ACHN (cell line): ENCODE results near the gene PIK3C2G.

Source experiments
- DNase-seq: peaks from one replicate; pipeline ENCODE4 v3.0.0-alpha.2; 2015
- in situ Hi-C: cut with HindIII; loops from 2 replicates; pipeline ENCODE4 v1.10.0; 2017; ENCODE audit warnings: low sequenced_read_pairs, low pct_ligation_motif_present, low pct_unique_long_range_greater_than_20kb

PIK3C2G gene

GRCh38 chr12:18264581-18265075 lies 3.3 kb downstream of the PIK3C2G start:
- DNase-seq: no peak
- in situ Hi-C loops: no loop called here

GRCh38 chr12:18267427-18268099 lies 6.2 kb downstream of the PIK3C2G start:
- DNase-seq: no peak
- in situ Hi-C loops: no loop called here

GRCh38 chr12:18270958-18271460 lies 9.7 kb downstream of the PIK3C2G start:
- no peak for DNase-seq
- in situ Hi-C loops: no loop called here

GRCh38 chr12:18275981-18276380 lies 14.7 kb downstream of the PIK3C2G start:
- DNase-seq: peak; percentile 18
- in situ Hi-C loops: no loop called here

GRCh38 chr12:18277196-18277595 lies 15.9 kb downstream of the PIK3C2G start:
- in situ Hi-C loops: no loop called here
- no peak for DNase-seq

- DNase-seq: no peak
- in situ Hi-C loops: no loop called here
Observed at GRCh38 chr12:18280728-18281127, 19.4 kb downstream of the PIK3C2G start.

GRCh38 chr12:18281941-18282340 lies 20.6 kb downstream of the PIK3C2G start:
- no peak for DNase-seq
- in situ Hi-C loops: no loop called here

- in situ Hi-C loops: no loop called here
- DNase-seq: no peak
Observed at GRCh38 chr12:18283831-18284230, 22.5 kb downstream of the PIK3C2G start.

GRCh38 chr12:18284386-18284785 lies 23.1 kb downstream of the PIK3C2G start:
- in situ Hi-C loops: no loop called here
- DNase-seq: no peak

GRCh38 chr12:18285161-18285560 lies 23.8 kb downstream of the PIK3C2G start:
- in situ Hi-C loops: no loop called here
- DNase-seq: no peak

- in situ Hi-C loops: no loop called here
- no peak for DNase-seq
Observed at GRCh38 chr12:18290386-18290785, 29.1 kb downstream of the PIK3C2G start.

- no peak for DNase-seq
- in situ Hi-C loops: no loop called here
Observed at GRCh38 chr12:18294889-18295288, 33.6 kb downstream of the PIK3C2G start.

GRCh38 chr12:18296201-18296908 lies 35.0 kb downstream of the PIK3C2G start:
- DNase-seq: peak; percentile 50
- in situ Hi-C loops: no loop called here

GRCh38 chr12:18296909-18297280 lies 35.6 kb downstream of the PIK3C2G start:
- in situ Hi-C loops: no loop called here
- DNase-seq: peak; percentile 47

GRCh38 chr12:18297902-18298301 lies 36.6 kb downstream of the PIK3C2G start:
- no peak for DNase-seq
- in situ Hi-C loops: no loop called here

- in situ Hi-C loops: no loop called here
Observed at GRCh38 chr12:18302809-18303430, 41.6 kb downstream of the PIK3C2G start.

GRCh38 chr12:18304609-18305008 lies 43.3 kb downstream of the PIK3C2G start:
- DNase-seq: no peak
- in situ Hi-C loops: no loop called here

More at GRCh38 chr12:18302809-18303430, 41.6 kb downstream of the PIK3C2G start:
- DNase-seq: no peak

- in situ Hi-C loops: no loop called here
Observed at GRCh38 chr12:18306311-18306710, 45.0 kb downstream of the PIK3C2G start.

GRCh38 chr12:18313306-18313705 lies 52.0 kb downstream of the PIK3C2G start:
- in situ Hi-C loops: no loop called here
- no peak for DNase-seq

More at GRCh38 chr12:18306311-18306710, 45.0 kb downstream of the PIK3C2G start:
- no peak for DNase-seq
